OCI-LY7 (cell line): Measurements from ENCODE around the gene GRM5.
"Not testable (repeated sequence)": the region's sequence is repeated elsewhere in the genome, so short reads cannot be mapped to it uniquely, and the experiment has no call there.

Experiments used
- CTCF ChIP-seq: fragments of 200-600 bp; sonication (generic); conservative IDR thresholded peaks from 2 replicates; pipeline ENCODE4 v1.5.1; 2014; ENCODE audit warnings: mild to moderate bottlenecking, antibody characterized with exemption, low read length, moderate library complexity, mixed read lengths
- EZH2phosphoT487 ChIP-seq: fragments of 200-600 bp; sonication (generic); IDR thresholded peaks from 2 replicates; pipeline ENCODE4 v1.6.1; 2018; ENCODE audit warnings: low read depth, borderline replicate concordance, mild to moderate bottlenecking, mixed run types, antibody characterized with exemption, low read length, moderate library complexity, mixed read lengths

- TF ChIP-seq CTCF, EZH2phosphoT487: not testable (repeated sequence)
Measured at GRCh38 chr11:89047159-89047558, 18.6 kb downstream of the GRM5 start.
